OCI-LY3 (cell line): ENCODE data around the gene SDK1.

Experiments used
- H2AFZ ChIP-seq: fragments of 200-600, 300-600 bp; shearing (Covaris generic); 2 replicates; pipeline ENCODE4 v1.6.0; 2014; ENCODE audit warnings: antibody characterized with exemption, low read depth, low read length
- H3K27ac ChIP-seq: fragments of 200-600, 300-600 bp; sonication (generic); 2 replicates; pipeline ENCODE4 v1.5.1; 2014; ENCODE audit warnings: mild to moderate bottlenecking, low read length, moderate library complexity, mixed read lengths
- H3K27me3 ChIP-seq: fragments of 200-600, 300-600 bp; sonication (generic); 2 replicates; pipeline ENCODE4 v1.6.1; 2014; ENCODE audit warnings: low read depth, low read length, mixed read lengths
- H3K36me3 ChIP-seq: fragments of 200-600, 300-600 bp; sonication (generic); replicated peaks from 2 replicates; pipeline ENCODE3; 2014; ENCODE audit warnings: low read depth, low read length, mixed read lengths
- H3K4me1 ChIP-seq: fragments of 300-600, 200-600 bp; sonication (generic); 2 replicates; pipeline ENCODE4 v1.6.1; 2014; ENCODE audit warnings: low read length, mixed read lengths
- H3K4me2 ChIP-seq: fragments of 200-600, 300-600 bp; sonication (generic); 2 replicates; pipeline ENCODE4 v1.6.1; 2014; ENCODE audit warnings: low read length, mixed read lengths
- H3K4me3 ChIP-seq: fragments of 300-600, 200-600 bp; sonication (generic); 2 replicates; pipeline ENCODE4 v1.5.1; 2014; ENCODE audit warnings: antibody characterized with exemption, mild to moderate bottlenecking, low read length, moderate library complexity
- H3K79me2 ChIP-seq: fragments of 300-600, 200-600 bp; shearing (Covaris generic); 2 replicates; pipeline ENCODE4 v1.6.1; 2014; ENCODE audit warnings: mild to moderate bottlenecking, low read length, mixed read lengths
- H3K9ac ChIP-seq: fragments of 300-600, 200-600 bp; shearing (Covaris generic); 2 replicates; pipeline ENCODE4 v1.6.0; 2014; ENCODE audit warnings: mild to moderate bottlenecking, low read length, moderate library complexity
- H3K9me3 ChIP-seq: fragments of 200-600, 300-600 bp; shearing (Covaris generic); 2 replicates; pipeline ENCODE4 v1.6.1; 2014; ENCODE audit warnings: low read length, mixed read lengths; ENCODE audit not compliant: insufficient read depth
- H4K20me1 ChIP-seq: fragments of 200-600, 300-600 bp; sonication (generic); 2 replicates; pipeline ENCODE4 v1.6.1; 2016; ENCODE audit warnings: low read length, mixed read lengths; ENCODE audit not compliant: insufficient read depth
- CTCF ChIP-seq: fragments of 200-600, 300-600 bp; sonication (generic); IDR thresholded peaks from 2 replicates; pipeline ENCODE4 v1.5.1; 2014; ENCODE audit warnings: antibody characterized with exemption, low read length, low read depth
- EZH2phosphoT487 ChIP-seq: fragments of 200-600 bp; shearing (Covaris generic); IDR thresholded peaks from 2 replicates; pipeline ENCODE4 v1.6.1; 2018; ENCODE audit warnings: antibody characterized with exemption, mixed run types, low read depth

The SDK1 gene

GRCh38 chr7:4123823-4124222, 822.8 kb downstream of the SDK1 start:
- H2AFZ ChIP-seq: no peak overlapping the region
- H3K9ac ChIP-seq: no peak overlapping the region
- H3K27ac ChIP-seq: no peak overlapping the region
- no peak overlapping the region for H3K4me2 ChIP-seq
- no peaks in the 10 kb centered on the region for H3K36me3 ChIP-seq
- no peak overlapping the region for H3K4me3 ChIP-seq
- H3K4me1 ChIP-seq: no peaks in the 10 kb centered on the region
- H3K9me3 ChIP-seq: no peaks in the 10 kb centered on the region
- no peaks in the 10 kb centered on the region for H3K79me2 ChIP-seq
- no peaks in the 10 kb centered on the region for H3K27me3 ChIP-seq
- TF ChIP-seq EZH2phosphoT487: no peak
- TF ChIP-seq CTCF: no peak
- no peaks in the 10 kb centered on the region for H4K20me1 ChIP-seq

GRCh38 chr7:4124556-4125477, 823.8 kb downstream of the SDK1 start:
- TF ChIP-seq EZH2phosphoT487: no peak
- no peak for TF ChIP-seq CTCF
- H2AFZ ChIP-seq: no peak overlapping the region
- no peak overlapping the region for H3K4me2 ChIP-seq
- H3K27me3 ChIP-seq: no peaks in the 10 kb centered on the region
- no peaks in the 10 kb centered on the region for H3K4me1 ChIP-seq
- H4K20me1 ChIP-seq: no peaks in the 10 kb centered on the region
- H3K9ac ChIP-seq: no peak overlapping the region
- H3K4me3 ChIP-seq: no peak overlapping the region
- no peaks in the 10 kb centered on the region for H3K9me3 ChIP-seq
- no peak overlapping the region for H3K27ac ChIP-seq
- no peaks in the 10 kb centered on the region for H3K79me2 ChIP-seq
- H3K36me3 ChIP-seq: no peaks in the 10 kb centered on the region

GRCh38 chr7:4127909-4128560, 827.0 kb downstream of the SDK1 start:
- TF ChIP-seq EZH2phosphoT487 (no peak), CTCF (no peak)
- Histone ChIP-seq H3K4me1 (no peaks in the 10 kb centered on the region), H3K4me3 (no peak overlapping the region), H3K4me2 (no peak overlapping the region), H3K36me3 (no peaks in the 10 kb centered on the region), H3K27ac (no peak overlapping the region), H3K27me3 (no peaks in the 10 kb centered on the region), H3K9ac (no peak overlapping the region), H3K9me3 (no peaks in the 10 kb centered on the region), H2AFZ (no peak overlapping the region), H4K20me1 (no peaks in the 10 kb centered on the region), H3K79me2 (no peaks in the 10 kb centered on the region)

GRCh38 chr7:4129481-4130122, 828.5 kb downstream of the SDK1 start:
- Histone ChIP-seq H3K4me3 (no peak overlapping the region), H3K9ac (no peak overlapping the region), H3K27ac (no peak overlapping the region), H3K4me2 (no peak overlapping the region), H3K27me3 (no peaks in the 10 kb centered on the region), H3K4me1 (no peaks in the 10 kb centered on the region), H3K9me3 (no peaks in the 10 kb centered on the region), H2AFZ (no peak overlapping the region), H3K36me3 (no peaks in the 10 kb centered on the region), H3K79me2 (no peaks in the 10 kb centered on the region), H4K20me1 (no peaks in the 10 kb centered on the region)
- TF ChIP-seq EZH2phosphoT487: no peak
- TF ChIP-seq CTCF: no peak
